Measurements from ENCODE around the gene ZAP70. TPM values are rescaled to one million over a fixed set of nuclear protein-coding genes. Genes with fewer than 3 reads are reported as not detected.
A peak's percentile ranks its signal among the peaks of the same experiment; 100 is the strongest.

Gene ZAP70
- polyA plus RNA-seq, 2 of the 4 experiments (the other 2 are of a cell fraction) = 0.10 TPM; not detected in 1

- no peaks in the 10 kb centered on the region for H3K4me1 ChIP-seq
- 66% methylated on average over 9 of the region's 11 CpGs for WGBS (ENCODE audit: missing lambda C conversion rate)
- H3K4me2 ChIP-seq = no peak overlapping the region
- H3K27ac ChIP-seq = no peak overlapping the region
- POLR2A ChIA-PET = no interaction called here
- CTCF ChIA-PET = interaction anchor here (1.2 kb wide), 1 partner anchor 10 kb away, joined by 4 read pairs; no protein-coding TSS in a partner anchor
- H3K9me3 ChIP-seq = 0 out of 3 replicates have a peak, but pooled peaks cover 4% of the 10 kb centered on the region
- ATAC-seq (no peak; a peak in 1 of 6 replicates), DNase-seq (ENCODE audit: low read depth in 1 of 2, low spot score in 1 of 2) (no peak), FAIRE-seq (no peak)
- H3K4me3 ChIP-seq = no peak overlapping the region
- no peak for TF ChIP-seq FOSL2 (IDR thresholded peaks at IDR 0.05)
- peak; percentile 15; the same call in 1 of the 2 replicates for TF ChIP-seq FOSL2 (CRISPR knock-in tag; IDR thresholded peaks at IDR 0.05)
- TF ChIP-seq FOSB (CRISPR knock-in tag; IDR thresholded peaks at IDR 0.05) = no peak
These were observed 25.1 kb upstream of the ZAP70 start for GRCh38 chr2:97688062-97688827.

- Histone ChIP-seq H3K4me2 (no peak overlapping the region), H3K4me1 (no peaks in the 10 kb centered on the region), H3K27ac (no peak overlapping the region), H3K9me3 (peaks cover 9% of the 10 kb centered on the region; the same call in 1 of the 3 replicates), H3K4me3 (no peak overlapping the region)
- no peak for TF ChIP-seq HES2 (IDR thresholded peaks at IDR 0.05)
- no peak for TF ChIP-seq BHLHE40 (IDR thresholded peaks at IDR 0.05; ENCODE audit: low read depth, low read length)
- no peak for TF ChIP-seq FOXS1 (CRISPR knock-in tag; IDR thresholded peaks at IDR 0.05)
- POLR2A ChIA-PET = no interaction called here
- DNase-seq (ENCODE audit: low read depth in 1 of 2, low spot score in 1 of 2) = no peak
- no peak for ATAC-seq
- 39% methylated on average over 4 of the region's 6 CpGs for WGBS (ENCODE audit: missing lambda C conversion rate)
- FAIRE-seq = no peak
- CTCF ChIA-PET = interaction anchor here (1.1 to 2.8 kb wide), 5 partner anchors 11 to 100 kb away, joined by 3 to 12 read pairs (median 4); partner anchors contain the start of gene ACTR1B
These were observed 22.2 kb upstream of the ZAP70 start for GRCh38 chr2:97691166-97691565.

GRCh38 chr2:97693476-97693875 is 19.9 kb upstream of the ZAP70 start:
- DNase-seq (ENCODE audit: low read depth in 1 of 2, low spot score in 1 of 2) = no peak
- ChIA-PET CTCF (interaction anchor here (0.6 kb wide), 1 partner anchor 103 kb away, joined by 3 read pairs; no protein-coding TSS in a partner anchor), POLR2A (no interaction called here)
- H3K4me1 ChIP-seq = no peaks in the 10 kb centered on the region
- TF ChIP-seq RCOR1 (IDR thresholded peaks at IDR 0.05; ENCODE audit: low read depth, low read length) = no peak
- no peak for TF ChIP-seq MAX (IDR thresholded peaks at IDR 0.05)
- no peak for TF ChIP-seq HES2 (IDR thresholded peaks at IDR 0.05)
- TF ChIP-seq EHF (CRISPR knock-in tag; IDR thresholded peaks at IDR 0.05) = no peak
- no peak for TF ChIP-seq ELK1 (IDR thresholded peaks at IDR 0.05; ENCODE audit: low read depth, low read length)
- no peak for TF ChIP-seq CEBPB (IDR thresholded peaks at IDR 0.05)
- no peak for TF ChIP-seq E2F6 (IDR thresholded peaks at IDR 0.05; ENCODE audit: borderline replicate concordance, low read depth)
- no peak for TF ChIP-seq FOSL2 (IDR thresholded peaks at IDR 0.05)
- TF ChIP-seq FOSL2 (CRISPR knock-in tag; IDR thresholded peaks at IDR 0.05) = no peak
- FAIRE-seq = no peak
- peaks cover 9% of the 10 kb centered on the region; the same call in 1 of the 3 replicates for H3K9me3 ChIP-seq
- H3K27ac ChIP-seq = no peak overlapping the region
- no peak overlapping the region for H3K4me2 ChIP-seq
- H3K4me3 ChIP-seq = no peak overlapping the region
- ATAC-seq = no peak

GRCh38 chr2:97695744-97696143 is 17.6 kb upstream of the ZAP70 start:
- Histone ChIP-seq H3K9me3 (peaks cover 9% of the 10 kb centered on the region; the same call in 1 of the 3 replicates), H3K27ac (no peak overlapping the region), H3K4me3 (no peak overlapping the region), H3K4me1 (no peaks in the 10 kb centered on the region), H3K4me2 (no peak overlapping the region)
- CTCF ChIA-PET = interaction anchor here (1.4 to 8.6 kb wide), 9 partner anchors 9 to 1631 kb away, joined by 3 to 133 read pairs (median 13); partner anchors contain the start of genes ACTR1B and COX5B
- WGBS (ENCODE audit: missing lambda C conversion rate) = 62% methylated on average over 5 of the region's 5 CpGs
- FAIRE-seq (no peak), ATAC-seq (no peak), DNase-seq (ENCODE audit: low read depth in 1 of 2, low spot score in 1 of 2) (no peak)
- POLR2A ChIA-PET = no interaction called here
- TF ChIP-seq ZC3H11A (IDR thresholded peaks at IDR 0.05) = no peak
- TF ChIP-seq HES2 (IDR thresholded peaks at IDR 0.05) = no peak
- no peak for TF ChIP-seq ZFP36 (IDR thresholded peaks at IDR 0.05; ENCODE audit: borderline replicate concordance, partially characterized antibody)
- no peak for TF ChIP-seq GATA3 (IDR thresholded peaks at IDR 0.05; ENCODE audit: borderline replicate concordance)
- TF ChIP-seq SREBF2 (IDR thresholded peaks at IDR 0.05) = no peak
- TF ChIP-seq HMGXB4 (CRISPR knock-in tag; IDR thresholded peaks at IDR 0.05; ENCODE audit: borderline replicate concordance) = no peak
- TF ChIP-seq PBX3 (IDR thresholded peaks at IDR 0.05) = no peak
- TF ChIP-seq ATOH8 (CRISPR knock-in tag; IDR thresholded peaks at IDR 0.05; ENCODE audit: low read depth) = no peak
- no peak for TF ChIP-seq ZSCAN20 (CRISPR knock-in tag; IDR thresholded peaks at IDR 0.05)
- no peak for TF ChIP-seq BHLHE40 (IDR thresholded peaks at IDR 0.05; ENCODE audit: low read depth, low read length)
- TF ChIP-seq TFCP2L1 (CRISPR knock-in tag; IDR thresholded peaks at IDR 0.05) = no peak
- no peak for TF ChIP-seq POLR2AphosphoS2 (conservative IDR thresholded peaks at IDR 0.05; ENCODE audit: low read length)

Data from A549 (cell line).